Suppressor macrophage (primary cell): ENCODE measurements around the gene CDH13.
A peak's percentile ranks its signal among the peaks of the same experiment; 100 is the strongest.

Experiments used
- DNase-seq, 4 experiments: peaks; one replicate each; pipeline ENCODE4 v3.0.0-alpha.2; 2020 to 2022

The CDH13 gene

DNA sequence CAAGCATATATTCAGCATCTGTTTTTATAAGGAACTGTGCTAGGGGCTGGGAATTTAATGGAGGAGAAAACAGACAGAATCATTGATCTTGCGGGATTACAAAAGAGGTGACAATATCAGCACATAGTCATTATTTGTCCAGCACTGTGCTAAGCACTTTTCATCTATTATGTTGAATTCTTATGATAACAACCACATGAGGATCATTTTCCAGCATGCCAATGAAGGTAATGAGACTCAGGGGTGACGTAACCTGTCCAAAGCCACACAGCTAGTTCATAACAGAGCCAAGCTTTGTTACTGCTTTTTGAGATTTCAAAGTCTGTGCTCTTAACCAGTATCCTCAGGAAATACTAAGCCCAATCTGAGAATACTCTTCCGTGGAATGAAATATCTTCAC, 503.3 kb downstream of the CDH13 start:
- no peak for DNase-seq

DNA sequence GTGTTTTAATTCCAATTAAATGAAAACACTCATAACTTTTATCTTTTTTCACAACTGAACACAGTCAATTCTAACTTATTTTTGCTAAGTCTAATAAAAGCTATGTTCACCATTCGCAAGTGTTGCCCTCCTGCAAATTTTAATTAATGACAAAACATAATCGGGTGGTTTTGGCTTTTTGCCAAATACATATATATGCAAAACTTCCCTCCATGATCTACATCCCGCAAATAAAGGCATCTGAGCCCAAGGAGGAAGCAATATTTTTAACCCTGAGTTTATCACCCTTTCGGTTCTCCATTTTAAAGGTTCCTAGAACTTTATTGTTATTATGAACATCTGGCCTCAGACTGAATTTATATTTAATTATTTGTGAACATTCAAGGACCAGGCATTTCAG, 507.9 kb downstream of the CDH13 start:
- no peak for DNase-seq

DNA sequence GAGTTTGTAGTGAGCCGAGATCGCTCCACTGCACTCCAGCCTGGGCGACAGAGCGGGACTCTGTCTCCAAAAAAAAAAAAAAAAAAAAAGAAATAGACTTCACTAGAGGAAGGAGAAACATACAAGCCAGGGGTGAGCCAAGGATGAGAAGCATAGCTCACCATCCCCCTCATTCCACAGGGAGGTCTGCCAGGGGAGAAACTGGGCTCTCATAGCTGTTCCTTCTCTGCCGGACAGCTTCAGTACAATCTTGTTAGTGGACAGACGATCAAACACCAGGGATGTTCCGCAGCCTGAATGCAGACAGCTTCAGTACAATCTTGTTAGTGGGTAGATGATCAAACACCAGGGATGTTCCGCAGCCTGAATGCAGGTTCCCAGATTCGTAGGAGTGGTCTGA, 509.6 kb downstream of the CDH13 start:
- DNase-seq, result no peak

DNA sequence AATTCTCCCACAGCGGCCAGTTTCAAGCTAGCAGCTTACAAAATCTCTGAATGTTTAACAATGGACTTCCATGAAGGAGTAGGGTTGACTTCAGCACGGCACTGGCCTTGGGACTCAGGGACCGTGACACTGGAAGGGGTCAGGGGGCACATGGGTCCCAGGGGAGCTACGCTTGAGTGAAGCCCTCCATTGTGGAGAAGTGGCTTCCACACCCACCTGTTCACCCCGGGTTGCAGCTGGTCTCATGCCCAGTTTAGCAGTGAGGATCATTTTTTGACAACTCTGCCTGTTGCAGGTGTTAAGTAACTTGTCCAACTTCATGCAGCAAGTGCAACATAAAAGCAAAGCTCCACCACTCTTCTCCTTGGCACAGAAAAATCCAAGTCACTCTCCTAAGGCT, 510.2 kb downstream of the CDH13 start:
- no peak for DNase-seq

GRCh38 chr16:83137326-83137781, 510.6 kb downstream of the CDH13 start:
- DNase-seq, result no peak

GRCh38 chr16:83137894-83138293, 511.1 kb downstream of the CDH13 start:
- DNase-seq, result no peak

DNA sequence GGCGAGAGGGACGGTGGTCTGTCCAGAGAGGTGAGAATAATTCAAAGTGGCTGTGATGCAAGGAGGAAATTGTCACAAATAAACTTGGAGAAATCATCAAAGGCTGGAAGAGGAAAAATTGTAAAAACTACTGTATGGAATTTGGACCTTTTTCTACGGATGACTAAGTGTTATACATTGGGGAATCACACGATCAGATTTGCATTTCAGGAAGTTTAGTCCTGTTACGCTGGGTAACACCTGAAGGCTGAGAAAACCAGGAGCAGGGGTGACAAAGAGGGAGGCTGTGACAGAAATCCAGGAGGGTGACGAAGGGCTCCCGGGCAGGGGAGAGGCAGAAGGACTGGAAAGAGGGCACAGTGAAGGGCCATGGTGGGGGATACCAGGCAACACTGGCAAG, 511.7 kb downstream of the CDH13 start:
- no peak for DNase-seq

DNA sequence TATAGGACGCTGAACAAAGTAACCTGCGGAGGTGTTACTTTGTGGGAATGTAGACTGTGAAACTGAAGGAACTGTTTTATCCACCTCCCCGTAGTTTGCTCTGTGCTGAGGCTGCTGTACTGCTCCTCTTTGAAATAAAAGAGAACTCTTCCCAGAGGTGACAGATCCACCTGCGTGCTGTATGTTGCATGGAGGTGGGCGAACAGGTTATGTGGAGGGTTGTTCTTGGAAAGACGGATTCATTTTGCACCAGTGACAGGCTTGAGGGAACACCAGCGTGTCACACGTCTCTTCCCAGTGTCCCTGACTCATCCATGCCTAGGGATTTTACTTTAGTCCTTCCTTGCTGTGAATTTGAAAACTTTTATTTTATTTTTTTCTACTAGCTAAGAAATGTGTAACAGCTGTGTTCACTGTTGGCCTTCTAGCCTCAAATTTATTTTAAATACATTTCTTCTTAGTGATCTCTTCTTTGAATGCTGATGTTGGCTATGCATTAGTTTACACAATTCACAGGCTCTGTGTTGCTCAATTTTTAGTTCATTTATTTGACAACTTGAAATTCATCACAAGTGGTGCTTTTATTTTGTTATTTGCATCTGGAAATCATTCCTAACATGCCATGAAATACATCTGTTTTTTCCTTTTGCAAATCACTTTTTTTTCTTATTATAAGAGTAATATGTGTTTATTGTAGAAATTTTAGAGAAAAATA, 512.4 kb downstream of the CDH13 start:
- DNase-seq, result no peak

GRCh38 chr16:83143788-83144187, 517.0 kb downstream of the CDH13 start:
- DNase-seq, result no peak

GRCh38 chr16:83145297-83145696, 518.5 kb downstream of the CDH13 start:
- DNase-seq, result no peak

DNA sequence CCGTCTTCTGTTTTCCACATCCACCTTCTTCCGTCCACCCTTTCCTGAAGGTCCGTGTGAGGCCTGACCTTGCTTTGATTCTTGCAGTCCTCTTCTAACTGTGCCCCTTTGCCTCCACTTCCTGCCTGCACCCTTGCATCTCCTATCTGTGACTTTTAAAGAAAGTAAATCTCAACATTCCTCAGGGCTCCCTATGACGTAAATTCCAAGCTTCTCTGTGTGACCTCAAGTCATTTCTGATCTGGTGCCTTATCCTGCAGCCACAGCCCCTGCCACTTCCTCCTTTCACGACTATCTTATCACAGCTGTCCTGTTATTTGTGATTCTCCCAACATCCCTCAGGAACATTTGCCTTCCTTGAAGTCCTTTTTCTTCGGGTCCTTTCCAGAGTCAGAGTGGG, 520.5 kb downstream of the CDH13 start:
- DNase-seq, result no peak

- DNase-seq, result no peak
Observed at GRCh38 chr16:83158320-83158957, 531.7 kb downstream of the CDH13 start.

DNA sequence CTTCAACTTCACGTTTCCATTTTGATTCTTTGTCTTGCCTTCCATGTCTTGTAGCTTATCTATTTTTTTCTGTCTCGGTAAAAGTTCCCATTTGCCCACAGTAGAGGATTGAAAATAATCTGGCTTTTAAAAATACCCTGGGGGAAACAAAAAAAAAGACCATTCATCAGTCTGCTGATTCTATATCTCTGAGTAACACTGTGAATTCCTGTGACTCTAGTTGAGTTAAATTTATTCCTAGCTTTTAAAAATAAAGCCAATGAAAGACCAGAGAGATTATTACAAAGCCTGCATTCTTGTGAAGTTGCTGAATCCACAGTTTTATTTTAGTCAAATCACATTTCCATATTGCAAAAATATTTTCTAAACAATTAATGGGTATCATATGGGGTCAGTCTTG, 532.3 kb downstream of the CDH13 start:
- no peak for DNase-seq

- no peak for DNase-seq
Observed at GRCh38 chr16:83160287-83161020, 533.7 kb downstream of the CDH13 start.

DNA sequence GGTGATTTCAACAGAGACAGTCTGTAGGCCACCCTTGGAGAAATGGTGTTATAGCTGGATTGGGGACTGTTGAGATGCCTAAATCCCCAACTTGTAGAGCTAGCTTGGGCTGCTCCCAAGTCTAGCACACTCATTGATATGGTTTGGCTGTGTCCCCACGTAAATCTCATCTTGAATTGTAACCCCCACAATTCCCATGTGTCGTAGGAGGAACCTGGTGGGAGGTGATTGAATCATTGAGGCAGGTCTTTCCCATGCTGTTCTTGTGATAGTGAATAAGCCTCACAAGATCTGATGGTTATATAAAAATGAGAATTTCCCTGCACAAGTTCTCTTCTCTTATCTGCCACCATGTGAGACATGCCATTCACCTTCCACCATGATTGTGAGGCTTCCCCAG, 536.0 kb downstream of the CDH13 start:
- no peak for DNase-seq

DNA sequence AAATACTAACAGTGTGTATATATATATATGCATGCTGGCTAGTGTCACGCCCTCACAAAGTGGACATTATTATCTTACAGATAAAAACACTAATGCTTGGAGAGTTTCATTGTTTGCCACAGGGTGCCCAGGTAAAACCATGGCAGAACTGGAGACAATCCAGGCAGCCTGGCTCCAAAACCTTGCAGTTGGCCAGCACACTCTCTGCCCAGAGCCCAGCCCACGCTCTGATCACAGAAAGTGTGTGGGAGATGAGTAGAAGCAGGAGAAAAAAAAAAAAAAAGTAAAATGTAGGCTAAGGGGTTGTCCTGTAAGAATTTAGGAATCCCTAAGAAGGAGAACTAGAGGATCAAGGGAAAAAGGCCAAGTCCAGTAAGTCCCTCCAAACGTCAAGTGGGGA, 538.0 kb downstream of the CDH13 start:
- DNase-seq, result no peak

GRCh38 chr16:83171396-83171795, 544.6 kb downstream of the CDH13 start:
- no peak for DNase-seq

DNA sequence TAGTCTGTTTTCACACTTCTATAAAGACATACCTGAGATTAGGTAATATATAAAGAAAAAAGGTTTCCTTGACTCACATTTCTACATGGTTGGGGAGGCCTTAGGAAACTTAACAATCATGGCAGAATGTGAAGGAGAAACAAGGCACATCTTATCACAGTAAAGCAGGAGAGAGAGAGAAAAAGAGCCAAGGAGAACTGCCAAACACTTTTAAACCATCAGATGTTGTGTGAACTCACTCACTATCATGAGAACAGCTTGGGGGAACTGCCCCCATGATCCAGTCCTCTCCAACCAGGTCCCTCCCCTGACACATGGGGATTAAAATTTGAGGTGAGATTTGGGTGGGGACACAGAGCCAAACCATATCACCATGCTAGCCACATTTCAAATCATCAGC, 547.9 kb downstream of the CDH13 start:
- no peak for DNase-seq

GRCh38 chr16:83176802-83177201, 550.0 kb downstream of the CDH13 start:
- DNase-seq, result no peak

- DNase-seq, result no peak
Observed at GRCh38 chr16:83185902-83186301, 559.1 kb downstream of the CDH13 start.

DNA sequence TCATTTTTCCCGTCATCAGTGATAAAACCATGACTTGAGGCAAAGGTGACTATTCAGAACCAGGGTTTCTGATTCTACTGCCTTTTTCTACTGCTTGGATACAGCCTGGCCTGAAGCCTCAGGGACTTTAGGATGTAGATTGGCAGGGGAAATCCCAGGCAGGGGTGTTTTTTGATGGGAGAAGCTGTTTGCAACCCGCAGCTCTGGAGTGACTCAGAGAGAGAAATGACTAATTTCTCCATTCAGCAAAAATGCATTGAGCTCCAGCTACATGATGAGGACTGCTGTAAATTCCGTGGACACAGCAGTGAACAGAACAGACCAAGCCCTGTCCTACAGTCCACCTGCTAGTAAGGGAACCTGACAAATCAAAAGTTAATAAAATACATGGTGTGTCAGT, 560.6 kb downstream of the CDH13 start:
- peak in 2 of 4 experiments; percentile 7 to 11 for DNase-seq

GRCh38 chr16:83196796-83197195, 570.0 kb downstream of the CDH13 start:
- DNase-seq, result no peak

DNA sequence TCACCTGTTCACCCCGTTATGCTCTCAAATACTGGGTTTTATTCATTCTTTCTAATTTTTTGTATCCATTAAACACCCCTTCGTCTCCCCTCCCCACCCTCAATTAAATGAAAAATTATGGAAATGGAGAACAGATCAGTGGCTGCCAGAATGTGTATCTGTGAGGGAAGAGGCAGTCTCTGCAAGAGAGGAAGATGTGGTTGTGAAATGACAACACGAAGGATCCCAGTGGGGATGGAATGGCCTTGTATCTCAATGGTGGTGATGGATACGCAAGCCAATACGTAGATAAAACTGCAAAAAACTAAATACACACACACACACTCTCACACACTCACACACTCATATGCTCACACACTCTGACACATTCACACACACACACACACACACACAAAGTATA, 570.7 kb downstream of the CDH13 start:
- DNase-seq, result no peak

DNA sequence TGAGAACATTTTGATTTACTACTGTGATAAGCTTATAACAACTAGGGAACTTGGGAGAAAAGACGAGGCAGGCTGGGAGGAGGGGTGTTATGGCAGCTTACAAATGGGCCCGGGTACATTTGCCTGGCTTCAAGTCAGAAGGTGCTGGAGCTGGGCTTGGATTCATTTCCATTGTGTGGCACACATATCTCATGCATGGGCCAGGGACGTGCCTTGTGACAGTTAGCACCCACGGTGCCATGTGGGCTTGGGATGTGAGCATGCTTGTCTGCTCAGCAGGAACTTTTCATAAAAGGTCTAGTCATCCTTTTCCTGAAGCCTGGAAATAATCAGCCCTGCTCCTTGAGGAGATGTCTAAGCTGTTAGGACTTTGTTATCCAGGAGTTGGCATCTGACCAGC, 572.2 kb downstream of the CDH13 start:
- no peak for DNase-seq
